HG02938 (cell line): Measurements from ENCODE around the gene BOD1.

Experiments
- ATAC-seq: cut with Tn5 transposase; IDR thresholded peaks from one replicate; pipeline ENCODE4 v1.9.1; 2021; ENCODE audit warnings: mild to moderate bottlenecking, moderate library complexity; ENCODE audit not compliant: unreplicated experiment

The BOD1 gene

DNA sequence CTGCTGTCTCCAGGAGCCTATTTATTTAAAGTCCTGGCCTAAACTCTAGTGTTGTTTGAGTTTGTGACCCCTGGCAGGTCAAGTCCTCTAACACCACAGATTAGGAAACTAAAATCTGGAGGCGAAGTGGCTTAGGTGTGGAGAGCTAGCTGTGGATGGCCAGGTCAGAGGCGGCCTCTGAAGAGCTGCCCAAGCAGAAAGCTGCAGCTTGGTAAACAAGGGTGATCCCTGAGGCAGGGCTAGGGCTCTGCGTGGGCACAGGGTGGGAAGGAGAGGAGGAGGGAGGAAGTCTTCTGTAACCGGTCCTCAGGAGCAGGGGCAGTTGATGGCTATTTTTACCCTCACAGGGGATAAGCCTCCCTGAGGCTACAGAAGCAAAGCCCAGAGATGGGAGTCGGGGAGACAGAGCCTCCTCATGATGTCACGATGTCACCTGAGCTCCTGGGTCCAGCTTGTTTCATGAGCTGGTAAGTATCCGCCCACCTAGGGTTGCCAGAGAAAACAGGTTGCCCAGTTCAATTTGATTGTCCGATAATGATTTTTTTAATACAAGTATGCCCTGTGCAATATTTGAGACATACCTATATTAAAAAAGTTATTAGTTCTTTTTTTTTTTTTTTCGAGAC is 25.9 kb upstream of the BOD1 start:
- no peak for ATAC-seq

- ATAC-seq, result no peak
Observed at GRCh38 chr5:173640156-173640804, 23.8 kb upstream of the BOD1 start.

DNA sequence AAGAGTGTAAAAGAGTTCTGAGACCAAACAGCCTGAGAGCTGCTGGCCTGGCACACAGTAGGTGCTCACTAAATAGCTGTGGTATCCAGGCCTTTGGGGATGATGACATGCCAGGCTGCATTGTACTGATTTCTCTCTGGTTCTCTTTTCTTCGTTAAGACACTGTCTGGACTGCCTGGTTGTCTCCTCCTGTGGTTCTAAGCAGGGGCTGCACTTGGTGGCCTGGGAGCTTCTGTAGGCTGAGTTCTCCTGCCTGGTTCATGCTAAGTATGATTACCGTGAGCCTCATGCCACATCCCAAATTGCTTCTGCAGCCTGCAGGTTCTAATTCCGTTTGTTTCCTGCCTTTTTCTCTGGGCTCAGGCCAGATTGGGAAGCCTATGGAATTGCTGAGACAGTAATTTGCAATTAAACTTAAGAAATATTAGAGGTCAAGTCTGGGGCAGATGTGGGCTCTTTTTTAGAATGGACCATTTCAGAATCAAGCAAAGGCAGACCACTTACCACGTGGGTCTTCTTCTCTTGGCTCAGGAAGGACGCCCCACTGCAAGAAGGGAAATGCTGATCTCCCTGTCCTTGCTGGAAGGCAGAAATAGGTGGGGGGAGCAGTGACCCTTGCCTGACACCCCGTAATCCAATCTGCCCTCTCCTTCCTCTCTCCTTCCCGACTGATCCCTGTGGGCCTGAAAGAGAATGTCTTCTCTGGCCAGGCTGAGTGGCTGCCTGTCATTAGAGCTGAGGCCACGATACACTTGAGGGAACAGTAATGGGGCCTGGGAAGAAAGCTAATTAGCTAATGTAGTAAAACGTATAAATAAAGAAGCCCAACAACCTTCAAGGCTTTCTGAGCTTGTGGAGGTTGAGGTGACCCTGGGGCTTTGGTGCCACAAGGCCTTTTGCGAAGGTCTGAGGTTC is 21.9 kb upstream of the BOD1 start:
- no peak for ATAC-seq

GRCh38 chr5:173637340-173637739 is 20.9 kb upstream of the BOD1 start:
- no peak for ATAC-seq

DNA sequence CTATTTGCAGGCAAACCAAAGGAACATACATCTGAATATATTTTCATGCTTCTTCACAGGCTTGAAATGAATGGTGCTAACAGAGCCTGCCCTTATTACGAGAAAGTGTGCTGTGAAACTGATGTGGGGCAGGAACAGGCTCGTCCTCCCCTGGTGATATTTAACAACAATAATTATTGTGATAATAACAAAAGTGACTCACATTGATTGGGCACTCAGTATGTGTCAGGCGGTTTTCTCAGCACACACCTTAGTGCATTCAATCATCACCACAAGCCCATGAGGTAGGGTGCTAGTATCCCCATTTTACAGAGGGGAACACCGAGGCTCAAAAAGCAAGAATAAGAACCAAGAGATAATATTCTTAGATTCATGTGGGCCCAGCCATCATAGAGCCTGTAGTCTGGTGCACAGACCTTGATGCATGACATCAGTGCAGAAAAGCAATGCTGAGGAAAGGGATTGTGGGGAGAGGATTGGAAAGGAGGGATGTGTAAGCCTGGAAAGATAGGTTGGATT is 18.1 kb upstream of the BOD1 start:
- no peak for ATAC-seq

DNA sequence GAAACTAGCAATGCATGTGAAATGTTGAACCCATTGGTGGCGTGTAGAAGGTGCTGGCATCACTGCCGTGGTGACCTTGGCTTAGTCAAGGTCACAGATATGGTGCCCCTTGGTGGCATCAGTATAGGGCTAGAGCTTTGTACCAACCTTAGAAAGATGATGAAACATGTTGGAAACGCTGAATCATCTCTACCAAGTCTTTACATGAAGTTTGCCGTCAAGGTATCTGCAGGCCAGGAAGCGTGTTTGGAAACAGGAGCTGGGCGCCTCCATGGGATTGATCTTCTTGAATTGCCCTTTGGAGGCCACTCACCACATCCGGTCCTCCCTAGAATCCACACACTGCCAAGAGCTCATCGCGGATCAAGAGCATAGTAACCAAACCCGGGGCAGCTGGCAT is 16.9 kb upstream of the BOD1 start:
- no peak for ATAC-seq

DNA sequence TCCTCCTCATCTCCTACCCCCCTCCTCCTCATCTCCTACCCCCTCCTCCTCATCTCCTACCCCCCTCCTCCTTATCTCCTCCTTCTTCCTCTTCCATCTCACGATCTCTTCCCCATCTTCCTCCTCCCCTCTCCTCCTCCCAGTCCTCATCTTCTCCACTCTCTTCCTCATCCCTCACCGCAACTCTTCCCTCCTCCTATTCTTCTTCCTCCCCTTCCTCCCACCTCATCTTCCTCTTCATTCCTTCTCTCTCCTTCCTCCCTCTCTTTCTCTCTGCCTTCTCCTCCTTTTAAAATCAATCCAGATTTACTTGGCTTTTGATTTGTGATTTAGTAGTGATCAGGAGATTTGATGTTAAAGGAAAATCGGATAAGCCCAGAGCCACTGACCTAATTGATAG is 15.0 kb upstream of the BOD1 start:
- ATAC-seq, result no peak

- no peak for ATAC-seq
Observed at GRCh38 chr5:173630724-173631365, 14.4 kb upstream of the BOD1 start.

GRCh38 chr5:173629628-173630027 is 13.2 kb upstream of the BOD1 start:
- ATAC-seq, result no peak

GRCh38 chr5:173628501-173628900 is 12.1 kb upstream of the BOD1 start:
- no peak for ATAC-seq

DNA sequence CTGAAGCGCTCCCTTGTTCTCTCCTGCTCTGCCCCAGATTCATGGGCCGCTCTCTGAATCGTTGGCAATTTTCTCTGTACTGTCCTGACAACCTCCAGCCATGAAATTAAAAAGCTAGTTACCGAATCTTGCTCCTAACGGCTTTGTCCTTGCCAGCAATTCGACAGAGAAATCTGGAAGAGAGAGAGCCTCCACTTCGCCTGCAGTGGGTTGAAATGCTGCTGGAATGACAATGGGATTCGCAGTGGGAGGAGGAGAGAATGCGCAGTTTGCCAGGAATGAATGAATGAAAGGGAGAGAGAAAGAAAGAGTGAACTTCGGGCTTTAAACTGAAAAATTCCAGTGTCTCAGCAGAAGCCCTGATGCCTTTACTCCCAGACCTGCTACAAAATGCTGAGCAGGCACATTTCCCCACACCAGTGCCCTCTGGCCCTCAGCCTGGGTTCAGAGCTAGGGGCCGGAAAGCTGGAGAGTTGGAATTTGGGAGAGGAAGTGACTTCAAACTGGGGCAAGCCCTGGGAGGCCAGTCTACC is 11.5 kb upstream of the BOD1 start:
- ATAC-seq, result no peak

- ATAC-seq, result no peak
Observed at GRCh38 chr5:173627271-173627670, 10.8 kb upstream of the BOD1 start.

- no peak for ATAC-seq
Observed at GRCh38 chr5:173626505-173626820, 10.0 kb upstream of the BOD1 start.

- peak; percentile 62 for ATAC-seq
Observed at GRCh38 chr5:173625673-173626504, 9.4 kb upstream of the BOD1 start.

- no peak for ATAC-seq
Observed at GRCh38 chr5:173625261-173625660, 8.8 kb upstream of the BOD1 start.

DNA sequence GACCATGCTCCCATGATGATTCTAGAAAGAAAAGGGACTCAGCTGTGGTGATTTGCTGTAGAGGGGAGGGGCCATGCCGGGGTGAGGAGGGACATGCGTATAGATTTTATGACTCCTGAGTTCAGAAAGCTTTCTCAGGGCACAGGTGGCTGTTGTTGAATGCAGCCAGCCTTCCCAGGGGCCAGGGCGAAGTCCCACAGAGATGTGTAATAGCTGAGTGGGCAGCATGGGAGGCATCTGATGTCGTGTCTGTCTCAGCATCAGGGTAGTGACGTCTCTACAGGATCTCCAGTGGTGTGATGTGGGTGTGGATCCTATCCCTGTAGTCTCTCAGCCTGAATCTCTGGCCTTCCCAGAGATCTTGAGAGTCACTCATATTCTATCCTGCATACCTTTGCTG is 7.8 kb upstream of the BOD1 start:
- ATAC-seq, result no peak

DNA sequence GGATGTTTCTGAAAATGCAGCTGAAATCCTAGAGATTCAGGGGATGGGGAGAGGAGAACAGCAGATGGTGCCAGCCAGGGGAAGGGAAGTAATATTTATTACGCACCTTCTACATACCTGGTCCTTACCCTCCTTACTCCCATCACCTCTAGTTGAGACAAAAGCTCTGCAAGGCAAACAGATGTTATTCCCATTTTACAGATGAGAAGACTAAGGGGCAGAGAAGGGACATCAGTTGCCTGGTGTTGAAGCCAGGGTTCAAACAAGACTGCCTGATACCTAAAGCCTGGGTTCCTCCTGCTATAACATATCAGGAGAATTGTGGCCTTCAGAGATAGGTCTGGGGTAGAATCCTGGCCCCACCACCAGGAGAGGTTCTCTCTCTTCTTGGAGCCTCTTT is 7.3 kb upstream of the BOD1 start:
- ATAC-seq, result no peak

DNA sequence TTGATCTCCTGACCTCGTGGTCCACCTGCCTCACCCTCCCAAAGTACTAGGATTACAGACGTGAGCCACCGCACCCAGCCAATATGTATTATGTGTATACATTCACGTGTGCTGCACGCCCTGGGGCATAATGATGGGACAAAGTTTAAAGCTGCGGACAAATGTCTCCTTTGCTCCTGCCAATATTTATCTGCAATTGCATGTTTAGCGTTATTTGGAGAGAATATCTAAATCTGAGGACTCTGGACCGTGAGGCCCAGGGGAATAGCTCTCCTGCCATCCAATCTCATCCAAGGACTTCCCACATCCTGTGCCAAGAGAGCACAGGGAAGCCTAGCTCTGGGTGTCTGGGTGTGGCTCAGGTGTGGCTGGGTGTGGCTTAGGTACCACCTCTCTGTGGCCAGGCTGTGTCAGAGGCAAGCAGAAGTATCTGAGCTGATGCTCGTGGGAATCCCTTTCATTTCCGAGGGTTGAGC is 6.9 kb upstream of the BOD1 start:
- no peak for ATAC-seq

DNA sequence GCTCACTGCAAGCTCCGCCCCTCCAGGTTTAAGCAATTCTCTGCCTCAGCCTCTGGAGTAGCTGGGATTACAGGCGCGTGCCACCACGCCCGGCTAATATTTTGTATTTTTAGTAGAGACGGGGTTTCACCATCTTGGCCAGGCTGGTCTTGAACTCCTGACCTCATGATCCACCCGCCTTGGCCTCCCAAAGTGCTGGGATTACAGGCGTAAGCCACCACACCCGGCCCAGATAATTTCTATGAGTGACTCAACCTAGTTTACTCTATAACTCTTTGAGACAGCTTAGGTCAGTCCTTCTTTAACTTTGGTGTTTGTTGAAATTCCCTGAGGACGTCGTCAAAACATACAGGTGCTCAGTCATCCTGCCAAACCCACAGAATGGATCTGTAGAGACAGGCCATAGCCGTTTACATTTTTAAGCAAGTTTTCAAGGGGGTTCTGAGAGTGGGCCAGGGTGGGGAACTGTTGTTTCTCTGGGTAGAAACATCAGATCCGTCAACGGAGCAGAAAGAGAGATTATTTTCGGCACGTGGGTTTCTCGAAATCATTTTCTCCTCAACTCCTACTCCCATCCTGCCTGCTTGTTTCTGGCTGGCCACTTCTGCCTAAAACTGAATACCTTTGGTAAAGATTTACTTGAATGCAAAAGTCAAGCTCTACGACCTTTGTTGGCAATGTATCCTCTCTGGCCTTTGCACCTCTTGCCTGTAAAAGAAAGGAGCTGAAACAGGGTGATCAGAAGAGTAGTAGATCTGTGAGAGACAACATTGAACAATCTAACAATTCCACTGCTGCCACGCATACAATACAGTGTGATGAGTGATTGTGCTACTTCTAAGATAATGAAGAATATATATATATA is 6.0 kb upstream of the BOD1 start:
- ATAC-seq, result no peak
